A204.1 (cell line): Measurements from ENCODE around the gene RFNG.
"Not testable (repeated sequence)": the region's sequence is repeated elsewhere in the genome, so short reads cannot be mapped to it uniquely, and the experiment has no call there.

ENCODE experiments used
- FAIRE-seq: peaks from 2 replicates; lab custom pipeline; 2012; peaks lifted over from hg19 to GRCh38; lab: Jason Lieb, UNC

Gene RFNG

DNA sequence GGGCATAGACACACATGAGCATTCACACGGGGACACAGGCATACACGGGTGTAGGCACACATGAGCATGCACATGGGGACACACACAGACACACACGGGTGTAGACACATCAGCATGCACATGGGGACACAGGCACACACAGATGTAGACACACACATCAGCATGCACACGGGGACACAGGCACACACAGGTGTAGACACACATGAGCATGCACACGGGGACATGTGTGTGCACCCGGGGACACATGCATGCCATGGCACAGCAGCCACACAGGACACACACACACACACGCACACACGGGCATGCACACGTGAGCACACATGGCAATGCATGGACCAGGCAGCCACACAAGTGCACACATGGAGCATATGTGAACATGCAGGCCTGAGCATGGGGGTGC lies 9.0 kb downstream of the RFNG start:
- FAIRE-seq: no peak

DNA sequence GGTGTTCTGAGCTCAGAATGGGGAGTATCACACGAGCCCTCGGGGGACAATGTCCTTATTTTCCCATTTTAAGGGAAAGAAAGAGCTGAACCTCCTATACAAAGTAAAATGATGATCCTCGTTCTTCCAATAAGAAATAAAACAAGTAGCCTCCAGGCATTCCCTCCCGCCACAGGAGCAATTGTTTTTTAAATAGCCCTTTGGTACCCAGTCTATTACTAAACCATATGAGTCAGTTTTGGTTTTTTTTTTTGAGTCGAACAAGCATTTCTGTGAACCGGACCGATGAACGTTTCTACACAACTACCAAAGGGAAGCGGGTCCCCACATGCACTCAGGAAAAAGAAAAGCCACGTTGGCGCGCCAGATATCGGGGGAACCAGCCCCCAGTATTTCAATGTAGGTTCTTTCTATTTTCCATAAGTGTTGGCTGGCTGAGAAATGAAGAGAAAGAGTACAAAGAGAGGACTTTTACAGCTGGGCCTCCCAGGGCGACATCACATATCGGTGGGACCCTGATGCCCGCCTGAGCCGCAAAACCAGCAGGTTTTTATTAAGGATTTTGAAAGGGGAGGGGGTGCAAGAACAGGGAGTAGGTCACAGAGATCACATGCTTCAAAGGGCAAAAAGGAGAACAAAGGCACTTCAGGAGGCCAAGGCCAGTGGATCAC lies 10.3 kb downstream of the RFNG start:
- no peak for FAIRE-seq

GRCh38 chr17:82039695-82040299 lies 11.8 kb downstream of the RFNG start:
- no peak for FAIRE-seq

GRCh38 chr17:82038796-82039409 lies 12.7 kb downstream of the RFNG start:
- FAIRE-seq: not testable (repeated sequence)

- FAIRE-seq: no peak
Measured at GRCh38 chr17:82037889-82038195, 13.8 kb downstream of the RFNG start.

DNA sequence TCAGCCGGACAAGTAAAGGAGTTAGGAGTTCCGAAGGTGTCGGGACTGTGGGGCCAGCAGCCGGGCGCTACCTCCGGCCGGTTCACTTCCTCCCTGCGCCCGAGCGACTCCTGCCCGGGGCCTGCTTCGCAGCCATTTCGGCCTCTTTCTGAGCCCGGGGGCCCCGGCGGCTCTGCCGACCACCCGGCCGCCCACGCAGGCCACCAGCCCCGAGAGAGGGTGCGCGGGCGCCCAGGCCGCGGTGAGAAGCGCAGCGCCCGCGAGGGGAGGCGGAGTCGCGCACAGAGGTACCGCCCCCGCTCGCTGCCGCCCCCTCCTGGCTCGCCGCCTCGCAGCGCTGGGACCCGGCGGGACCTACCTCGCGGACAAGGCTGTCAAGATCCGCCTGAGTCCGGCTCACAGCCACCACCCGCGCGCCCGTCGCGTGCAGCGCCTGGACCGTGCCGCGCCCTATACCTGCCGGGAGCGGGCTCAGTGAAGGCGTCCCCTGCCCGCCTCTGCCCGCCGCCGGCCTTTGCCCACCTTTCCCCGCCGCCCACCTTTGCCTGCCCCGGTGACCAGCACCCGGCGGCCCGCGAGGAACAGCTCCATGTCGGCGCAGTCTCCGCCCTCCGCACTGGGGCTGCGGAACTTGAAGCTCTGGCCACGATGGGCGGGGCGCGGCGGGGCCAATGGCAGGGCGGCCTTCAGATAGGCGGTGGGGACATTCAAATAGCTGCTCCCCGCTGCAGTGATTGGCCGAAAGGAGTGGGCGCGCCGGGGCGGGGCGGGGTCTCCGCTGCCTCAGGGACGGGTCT lies 14.3 kb downstream of the RFNG start, which contains the start of gene DCXR:
DCXR (minus strand) TSS at position 606 of the 797 bp plus-strand sequence; CDS start at position 591, 15 bp downstream.
- peak; percentile 92 for FAIRE-seq

DNA sequence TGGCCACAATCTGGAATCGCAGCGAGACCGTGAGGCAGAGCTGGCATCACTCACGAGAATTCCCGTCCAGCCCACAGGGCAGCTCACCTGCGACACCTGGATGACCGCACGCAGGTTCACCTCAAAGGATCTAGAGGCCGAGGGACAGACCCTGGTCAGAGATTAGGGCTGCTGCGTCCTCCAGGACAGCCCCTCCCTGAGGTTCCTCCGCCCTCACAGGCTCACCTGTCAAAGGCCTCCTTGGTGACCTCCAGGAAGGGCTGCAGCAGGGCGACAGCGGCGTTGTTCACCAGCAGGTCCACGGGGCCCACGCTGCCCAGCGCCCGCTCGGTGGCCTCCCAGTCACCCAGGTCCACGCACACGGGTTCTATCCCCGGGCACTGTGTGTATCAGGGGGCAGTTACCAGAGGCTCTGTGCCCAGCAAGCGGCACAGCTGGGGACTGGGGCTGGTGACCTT lies 14.9 kb downstream of the RFNG start:
- no peak for FAIRE-seq

- FAIRE-seq: no peak
Measured at GRCh38 chr17:82035956-82036633, 15.5 kb downstream of the RFNG start.

DNA sequence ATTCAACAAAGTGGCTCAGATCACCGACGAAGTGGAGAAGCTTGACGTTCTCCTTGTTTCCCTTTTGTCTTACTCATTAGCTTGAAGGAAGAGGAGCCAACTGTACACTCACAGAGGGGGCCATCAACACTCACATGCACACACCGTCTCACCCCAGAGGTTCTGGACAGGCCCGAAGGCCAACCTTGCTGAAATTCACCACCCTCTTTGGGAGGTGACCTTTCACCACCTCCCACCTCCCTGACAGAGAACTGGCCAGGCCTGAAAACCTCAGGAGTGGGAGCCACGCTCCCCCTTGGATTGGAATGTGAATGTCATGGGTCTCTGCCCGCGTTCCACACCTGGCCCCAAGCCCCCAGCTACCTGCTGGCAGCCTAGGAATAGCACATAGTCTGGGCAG lies 16.1 kb downstream of the RFNG start:
- no peak for FAIRE-seq

DNA sequence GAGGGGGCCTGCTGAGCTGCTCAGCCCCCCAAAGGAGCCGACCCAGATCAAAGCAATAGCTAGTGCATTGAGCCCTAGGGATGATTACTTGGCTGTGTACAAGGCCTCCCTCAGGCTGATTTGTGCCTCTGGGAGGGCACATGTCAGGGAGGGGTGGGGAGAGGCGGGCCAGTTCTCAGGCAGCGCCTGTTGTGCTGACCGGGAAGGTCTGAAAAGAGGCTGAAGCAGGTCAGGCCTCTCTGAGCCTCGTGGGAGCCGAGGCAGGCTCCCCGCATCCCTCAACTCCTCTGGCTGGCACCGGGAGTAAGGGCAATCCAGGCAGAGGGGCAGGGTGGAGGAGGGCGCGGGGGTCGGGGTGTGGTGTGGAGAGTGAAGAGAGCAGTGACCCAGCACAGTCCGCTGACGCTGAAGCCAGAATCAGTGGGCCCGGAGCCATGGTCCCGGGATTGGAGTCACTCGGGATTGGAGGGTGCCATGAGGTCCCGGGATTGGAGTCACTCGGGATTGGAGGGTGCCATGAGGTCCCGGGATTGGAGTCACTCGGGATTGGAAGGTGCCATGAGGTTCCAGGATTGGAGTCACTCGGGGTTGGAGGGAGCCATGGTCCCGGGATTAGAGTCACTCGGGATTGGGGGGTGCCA lies 17.1 kb downstream of the RFNG start:
- FAIRE-seq: no peak

DNA sequence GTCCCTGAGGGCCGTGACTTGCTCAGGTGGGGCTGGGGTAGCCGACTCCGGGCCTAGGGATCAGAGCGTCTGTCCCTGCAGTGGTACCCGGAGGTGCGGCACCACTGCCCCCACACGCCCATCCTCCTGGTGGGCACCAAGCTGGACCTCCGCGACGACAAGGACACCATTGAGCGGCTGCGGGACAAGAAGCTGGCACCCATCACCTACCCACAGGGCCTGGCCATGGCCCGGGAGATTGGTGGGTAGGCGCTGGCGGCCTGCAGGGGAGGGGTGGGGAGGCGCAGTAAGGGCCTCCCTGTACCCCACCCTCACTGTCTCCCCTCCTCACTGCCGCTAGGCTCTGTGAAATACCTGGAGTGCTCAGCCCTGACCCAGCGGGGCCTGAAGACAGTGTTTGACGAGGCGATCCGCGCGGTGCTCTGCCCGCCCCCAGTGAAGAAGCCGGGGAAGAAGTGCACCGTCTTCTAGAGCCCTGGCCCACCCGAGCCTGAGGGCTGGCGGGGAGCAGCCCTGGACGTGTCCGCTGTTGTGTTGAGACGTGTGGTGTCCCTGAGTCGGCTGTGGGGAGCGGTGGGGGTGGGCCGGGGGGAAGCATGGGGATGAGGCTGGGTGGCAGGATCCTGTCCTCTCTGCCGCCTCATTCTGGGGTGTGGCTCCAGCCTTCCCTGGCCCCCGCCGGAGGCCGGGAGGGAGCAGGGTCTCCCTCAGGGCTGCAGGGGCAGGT lies 18.1 kb downstream of the RFNG start:
- no peak for FAIRE-seq

DNA sequence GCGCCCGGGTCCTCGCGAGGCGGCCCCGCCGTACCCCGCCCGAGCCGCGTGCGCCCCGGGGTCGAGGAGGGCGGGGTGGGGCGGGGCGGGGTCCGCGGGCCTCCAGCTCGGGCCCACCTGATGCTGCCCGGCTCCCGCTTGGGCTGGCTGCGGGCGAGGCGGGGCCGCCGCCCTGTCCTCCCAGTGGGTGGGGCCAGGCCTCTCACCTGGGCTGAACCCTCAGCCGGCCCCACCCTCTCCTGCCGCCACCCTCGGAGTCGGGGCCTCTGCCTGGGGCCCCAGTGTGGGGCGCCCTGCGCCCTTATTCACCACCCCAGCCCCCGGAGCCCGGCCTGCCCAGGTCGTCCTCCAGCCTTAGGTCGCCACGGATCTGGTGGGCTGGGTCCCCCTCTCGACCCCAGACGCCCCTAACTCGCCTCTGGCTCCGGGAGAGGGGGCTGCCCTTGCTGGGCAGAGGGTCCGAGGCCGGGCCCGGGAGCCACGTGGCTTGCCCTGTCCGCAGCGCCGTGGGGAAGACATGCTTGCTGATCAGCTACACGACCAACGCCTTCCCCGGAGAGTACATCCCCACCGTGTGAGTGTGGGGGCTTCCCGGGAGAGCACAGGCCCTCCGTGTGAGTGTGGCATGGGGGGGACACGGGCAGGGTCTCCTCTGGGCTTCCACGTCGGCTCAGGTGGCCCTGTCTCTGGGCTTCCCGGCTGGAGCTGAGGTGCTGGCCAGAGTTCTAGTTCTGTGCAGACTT lies 19.6 kb downstream of the RFNG start:
- no peak for FAIRE-seq

GRCh38 chr17:82031303-82031884 lies 20.2 kb downstream of the RFNG start, which contains the start of gene RAC3:
TSS of gene RAC3 (plus strand) at chr17:82031678. CDS start at chr17:82031762, 84 bp downstream.
- no peak for FAIRE-seq

DNA sequence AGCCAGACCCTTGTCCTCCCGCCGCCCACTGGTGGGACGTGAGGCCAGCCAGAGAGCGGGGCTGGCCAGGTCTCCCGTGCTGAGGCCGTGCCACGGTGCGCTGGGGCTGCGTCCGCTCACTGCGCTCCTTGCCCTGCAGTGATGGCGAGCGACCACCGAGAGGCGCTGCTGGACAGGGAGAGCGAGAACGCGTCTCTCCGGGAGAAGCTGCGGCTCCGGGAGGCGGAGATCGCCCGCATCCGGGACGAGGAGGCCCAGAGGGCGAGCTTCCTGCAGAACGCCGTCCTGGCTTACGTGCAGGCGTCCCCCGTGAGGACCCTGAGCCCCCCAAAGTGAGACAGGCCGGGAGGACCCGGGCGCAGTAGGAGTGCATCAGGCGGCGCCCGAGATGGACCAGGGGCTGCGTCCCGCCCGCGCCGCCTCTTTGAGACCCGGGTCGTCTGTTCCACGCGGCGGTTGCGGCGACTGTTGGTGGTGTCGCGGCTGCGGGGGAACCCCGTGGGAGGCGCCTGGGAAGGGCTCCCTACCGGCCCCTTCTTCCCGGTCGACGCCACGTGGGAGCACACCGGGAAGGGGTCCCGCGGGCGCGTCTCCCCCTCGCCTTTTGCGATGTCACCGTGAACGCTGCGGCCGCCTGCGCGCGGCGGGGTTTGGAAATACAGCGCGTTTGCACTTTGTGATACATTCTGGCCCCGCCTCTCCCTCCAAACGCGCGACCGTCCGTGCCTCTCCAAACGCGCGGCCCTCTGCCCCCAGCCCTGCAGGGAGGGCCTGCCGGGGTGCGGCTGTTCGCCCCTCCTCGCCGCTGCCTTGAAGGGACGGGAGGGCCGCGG lies 20.9 kb downstream of the RFNG start:
- no peak for FAIRE-seq

DNA sequence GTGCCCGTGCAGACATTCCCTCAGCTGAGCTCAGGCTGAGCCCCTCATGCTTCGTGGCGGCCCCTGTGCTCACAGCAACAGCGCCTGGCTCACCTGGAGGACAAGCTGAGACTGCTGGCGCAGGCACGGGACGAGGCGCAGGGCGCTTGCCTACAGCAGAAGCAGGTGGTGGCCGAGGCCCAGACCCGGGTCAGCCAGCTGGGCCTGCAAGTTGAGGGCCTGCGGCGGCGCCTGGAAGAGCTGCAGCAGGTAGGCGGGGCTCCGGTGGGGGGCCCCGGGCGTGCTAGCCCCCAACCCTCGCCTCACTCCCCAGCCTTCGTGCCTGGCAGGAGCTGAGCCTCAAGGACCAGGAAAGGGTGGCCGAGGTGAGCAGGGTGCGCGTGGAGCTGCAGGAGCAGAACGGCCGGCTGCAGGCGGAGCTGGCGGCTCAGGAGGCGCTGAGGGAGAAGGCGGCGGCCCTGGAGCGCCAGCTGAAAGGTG lies 21.6 kb downstream of the RFNG start:
- FAIRE-seq: no peak

GRCh38 chr17:82029391-82029790 lies 22.2 kb downstream of the RFNG start:
- FAIRE-seq: no peak

DNA sequence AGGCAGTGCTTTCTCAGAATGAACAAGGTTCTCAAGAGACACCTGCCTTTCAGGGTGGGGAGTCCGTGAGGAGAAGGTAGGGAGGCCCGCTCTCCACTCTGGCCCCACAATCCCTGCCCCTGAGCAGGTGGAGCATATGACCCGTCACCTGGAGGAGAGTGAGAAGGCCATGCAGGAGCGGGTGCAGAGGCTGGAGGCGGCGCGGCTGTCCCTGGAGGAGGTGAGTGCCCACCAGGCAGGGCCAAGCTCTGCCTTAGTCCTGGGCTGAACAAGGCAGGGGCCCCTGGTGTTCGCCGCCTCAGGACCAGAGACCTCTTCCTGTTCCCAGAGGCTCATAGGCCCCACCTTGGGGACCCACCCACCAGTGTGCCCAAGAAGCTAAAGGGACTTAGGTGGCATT lies 22.6 kb downstream of the RFNG start:
- FAIRE-seq: no peak

DNA sequence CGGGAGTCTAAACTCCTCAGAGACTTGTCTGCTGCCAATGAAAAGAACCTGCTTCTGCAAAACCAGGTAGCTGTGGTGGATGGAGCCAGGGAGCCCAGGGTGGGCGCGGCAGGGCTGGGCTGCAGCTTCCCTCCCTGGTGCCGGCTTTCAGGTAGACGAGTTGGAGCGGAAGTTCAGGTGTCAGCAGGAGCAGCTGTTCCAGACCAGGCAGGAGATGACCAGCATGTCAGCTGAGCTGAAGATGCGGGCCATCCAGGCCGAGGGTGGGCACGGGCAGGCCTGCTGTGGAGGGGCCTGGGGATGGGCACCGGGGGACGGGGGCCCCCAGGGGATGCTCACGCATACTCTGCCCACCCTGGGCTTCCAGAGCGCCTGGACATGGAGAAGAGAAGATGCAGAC lies 23.4 kb downstream of the RFNG start:
- no peak for FAIRE-seq
